CD4-positive, alpha-beta T cell treated with Interleukin-15 for 4 hours (primary cell): ENCODE data around the gene TENT5C.

ENCODE experiments used
- DNase-seq: peaks from one replicate; pipeline ENCODE4 v3.0.0-alpha.2; 2020; ENCODE audit warnings: low spot score

The TENT5C gene

GRCh38 chr1:117573386-117574023 lies 32.3 kb upstream of the TENT5C start:
- no peak for DNase-seq

- no peak for DNase-seq
Observed at GRCh38 chr1:117574161-117574835, 31.6 kb upstream of the TENT5C start.

GRCh38 chr1:117575586-117576225 lies 30.1 kb upstream of the TENT5C start:
- DNase-seq: no peak

- no peak for DNase-seq
Observed at GRCh38 chr1:117576236-117576635, 29.6 kb upstream of the TENT5C start.

GRCh38 chr1:117577191-117577885 lies 28.5 kb upstream of the TENT5C start:
- no peak for DNase-seq

- DNase-seq: no peak
Observed at GRCh38 chr1:117578466-117578865, 27.4 kb upstream of the TENT5C start.

- no peak for DNase-seq
Observed at GRCh38 chr1:117579221-117579906, 26.5 kb upstream of the TENT5C start.

GRCh38 chr1:117580436-117580835 lies 25.4 kb upstream of the TENT5C start:
- DNase-seq: no peak

GRCh38 chr1:117580882-117581281 lies 25.0 kb upstream of the TENT5C start:
- DNase-seq: no peak

- DNase-seq: no peak
Observed at GRCh38 chr1:117581391-117581943, 24.4 kb upstream of the TENT5C start.

GRCh38 chr1:117582451-117582850 lies 23.4 kb upstream of the TENT5C start:
- DNase-seq: no peak

GRCh38 chr1:117583247-117583646 lies 22.6 kb upstream of the TENT5C start:
- DNase-seq: no peak

GRCh38 chr1:117584181-117584580 lies 21.7 kb upstream of the TENT5C start:
- no peak for DNase-seq

GRCh38 chr1:117585086-117585485 lies 20.8 kb upstream of the TENT5C start:
- DNase-seq: no peak

GRCh38 chr1:117586337-117586736 lies 19.5 kb upstream of the TENT5C start:
- DNase-seq: no peak

GRCh38 chr1:117586747-117587498 lies 18.9 kb upstream of the TENT5C start:
- no peak for DNase-seq

- no peak for DNase-seq
Observed at GRCh38 chr1:117587499-117588356, 18.1 kb upstream of the TENT5C start.

GRCh38 chr1:117589544-117589943 lies 16.3 kb upstream of the TENT5C start:
- DNase-seq: no peak

GRCh38 chr1:117590273-117590925 lies 15.4 kb upstream of the TENT5C start:
- DNase-seq: no peak

GRCh38 chr1:117591252-117591651 lies 14.6 kb upstream of the TENT5C start:
- DNase-seq: no peak
